PC-9 (cell line): ENCODE data around the gene NAP1L4. TPM values are rescaled to one million over a fixed set of nuclear protein-coding genes. Genes with fewer than 3 reads are reported as not detected.

Experiments
- BruUV-seq: library from RNA; stranded (reverse); fragments of 400-500 nt; replicated peaks from 2 replicates; lab custom pipeline; 2021; lab: Mats Ljungman, UMichigan
- CTCF ChIA-PET: fragments of 300-600 bp; sonication (Branson Sonifier 250); formaldehyde crosslinking; loops from one replicate; lab custom pipeline; 2022; ENCODE audit warnings: antibody characterized with exemption; lab: Charles Lee
- POLR2A ChIA-PET: fragments of 300-600 bp; sonication (Branson Sonifier 250); formaldehyde crosslinking; loops from one replicate; lab custom pipeline; 2022; ENCODE audit warnings: antibody characterized with exemption; ENCODE audit not compliant: unreplicated experiment; lab: Charles Lee
- DNase-seq, 2 experiments: peaks; one replicate each; pipeline versions ENCODE4 v3.0.0 to v3.0.0-alpha.2; 2015 to 2022; ENCODE audit warnings: mixed read lengths in 1 of 2
- H2AFZ ChIP-seq: fragments of 200-600 bp; sonication (generic); 2 replicates; pipeline ENCODE4 v1.8.1; 2017; ENCODE audit warnings: antibody characterized with exemption
- H3F3A ChIP-seq: fragments of 200-600 bp; sonication (generic); 2 replicates; pipeline ENCODE4 v1.8.1; 2017; ENCODE audit warnings: antibody characterized with exemption, mild to moderate bottlenecking, low read depth; ENCODE audit not compliant: insufficient read depth
- H3K27ac ChIP-seq: fragments of 200-600 bp; sonication (generic); 2 replicates; pipeline ENCODE4 v1.6.1; 2016; ENCODE audit warnings: mixed run types
- H3K27me3 ChIP-seq: fragments of 200-600 bp; sonication (generic); 2 replicates; pipeline ENCODE4 v1.6.1; 2016; ENCODE audit warnings: low read depth, mixed run types; ENCODE audit not compliant: insufficient read depth
- H3K36me3 ChIP-seq: fragments of 200-600 bp; sonication (generic); 2 replicates; pipeline ENCODE4 v1.6.1; 2016; ENCODE audit warnings: low read depth, mixed run types
- H3K4me1 ChIP-seq: fragments of 200-600 bp; sonication (generic); replicated peaks from 2 replicates; pipeline ENCODE4 v1.6.1; 2016; ENCODE audit warnings: mixed run types; ENCODE audit not compliant: insufficient read depth
- H3K4me2 ChIP-seq: fragments of 200-600 bp; sonication (generic); 2 replicates; pipeline ENCODE4 v1.6.1; 2017; ENCODE audit warnings: mixed run types
- H3K4me3 ChIP-seq: fragments of 200-600 bp; sonication (generic); 2 replicates; pipeline ENCODE4 v1.6.1; 2016; ENCODE audit warnings: mixed run types
- H3K79me2 ChIP-seq: fragments of 200-600 bp; sonication (generic); 2 replicates; pipeline ENCODE4 v1.6.1; 2017; ENCODE audit warnings: low read depth, mixed run types
- H3K9me2 ChIP-seq: fragments of 200-600 bp; sonication (generic); 2 replicates; pipeline ENCODE4 v1.8.1; 2017; ENCODE audit warnings: mild to moderate bottlenecking; ENCODE audit not compliant: insufficient read depth
- H3K9me3 ChIP-seq: fragments of 200-600 bp; sonication (generic); 2 replicates; pipeline ENCODE4 v1.8.1; 2016; ENCODE audit warnings: low read depth; ENCODE audit not compliant: insufficient read depth
- H4K20me1 ChIP-seq: fragments of 200-600 bp; sonication (generic); 2 replicates; pipeline ENCODE4 v1.8.1; 2017; ENCODE audit not compliant: insufficient read depth
- CTCF ChIP-seq: fragments of 200-600 bp; sonication (generic); conservative IDR thresholded peaks from 2 replicates; pipeline ENCODE4 v1.6.1; 2017; ENCODE audit warnings: mixed run types, antibody characterized with exemption, mild to moderate bottlenecking, moderate library complexity
- EZH2 ChIP-seq: fragments of 200-600 bp; sonication (generic); IDR thresholded peaks from 2 replicates; pipeline ENCODE4 v1.8.0; 2017; ENCODE audit warnings: antibody characterized with exemption, low read depth
- intact Hi-C: fragments of 100-400 bp; cut with micrococcal nuclease; formaldehyde crosslinking; loops from one replicate; pipeline ENCODE4 v1.10.0; 2022; ENCODE audit not compliant: unreplicated experiment
- total RNA-seq: library from RNA; stranded (reverse); gene quantifications from 2 replicates; pipeline ENCODE4 v1.2.3, GENCODE V29; 2021

NAP1L4 gene
- total RNA-seq, 1 experiment from 2014 or later = 86.7 TPM

DNA sequence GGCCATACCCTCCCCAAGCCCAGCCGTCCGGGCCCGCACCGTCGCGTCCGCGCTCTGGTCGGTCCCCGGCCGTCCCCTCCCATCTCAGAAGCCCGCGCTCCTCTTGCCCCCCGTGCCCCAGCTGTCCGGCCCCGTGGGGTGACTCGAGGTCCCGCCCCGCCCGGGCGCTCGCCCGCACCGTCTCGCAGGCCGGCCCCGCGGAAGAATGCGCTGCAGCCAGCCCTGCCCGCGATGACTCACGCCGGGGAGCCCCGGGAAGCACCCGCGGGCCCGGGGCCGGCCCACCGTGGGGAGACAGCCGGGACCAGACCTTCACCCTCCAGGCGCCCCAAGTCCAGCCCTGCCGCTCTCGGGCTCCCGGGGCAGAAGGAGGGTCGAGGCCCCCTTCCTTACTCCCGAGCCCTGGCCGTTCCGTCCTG, 62.6 kb downstream of the NAP1L4 start:
- Histone ChIP-seq H4K20me1 (peaks cover 5% of the 10 kb centered on the region; the same call in 1 of the 2 replicates), H3K79me2 (peaks cover 28% of the 10 kb centered on the region), H3K9me3 (no peaks in the 10 kb centered on the region), H3K27me3 (no peaks in the 10 kb centered on the region), H3F3A (peaks cover 19% of the 10 kb centered on the region), H3K27ac (peak overlapping the region; percentile 99), H3K4me3 (peak overlapping the region; percentile 57), H3K9me2 (no peaks in the 10 kb centered on the region), H3K4me1 (peaks cover 47% of the 10 kb centered on the region), H3K4me2 (peak overlapping the region; percentile 84), H2AFZ (no peak overlapping the region), H3K36me3 (no peaks in the 10 kb centered on the region)
- no TSS peak for BruUV-seq
- POLR2A ChIA-PET = interaction anchor here (0.5 to 0.6 kb wide), 6 partner anchors 11 to 680 kb away, joined by 3 to 6 read pairs (median 4); no protein-coding TSS in a partner anchor
- intact Hi-C loops = loop anchor here (2.0 kb wide), 1 partner anchor 17 kb away; no protein-coding TSS in a partner anchor
- TF ChIP-seq CTCF (no peak), EZH2 (no peak)
- CTCF ChIA-PET = interaction anchor here (0.6 to 1.2 kb wide), 6 partner anchors 26 to 397 kb away, joined by 3 to 11 read pairs (median 4); a partner anchor contains a TSS
- DNase-seq = peak; percentile 61 to 83

GRCh38 chr11:2928605-2929530, 63.3 kb downstream of the NAP1L4 start, which contains the start of gene PHLDA2:
PHLDA2 (minus strand) TSS chr11:2929420; CDS start chr11:2929364, 56 bp downstream.
- Histone ChIP-seq H2AFZ (no peak within 1 kb of the TSS), H4K20me1 (peaks cover 5% of the 10 kb centered on the region; the same call in 1 of the 2 replicates), H3F3A (peaks cover 17% of the 10 kb centered on the region), H3K4me2 (peak within 1 kb of the TSS; percentile 84), H3K27ac (peak within 1 kb of the TSS; percentile 99), H3K4me1 (peaks cover 48% of the 10 kb centered on the region), H3K79me2 (peaks cover 28% of the 10 kb centered on the region), H3K36me3 (no peaks in the 10 kb centered on the region), H3K9me3 (no peaks in the 10 kb centered on the region), H3K9me2 (no peaks in the 10 kb centered on the region), H3K4me3 (peak within 1 kb of the TSS; percentile 81), H3K27me3 (no peaks in the 10 kb centered on the region)
- DNase-seq = no peak
- TSS peak; percentile 71 for BruUV-seq
- ChIA-PET CTCF (interaction anchor here (0.6 to 1.0 kb wide), 4 partner anchors 26 to 109 kb away, joined by 3 to 6 read pairs (median 4); a partner anchor contains a TSS), POLR2A (interaction anchor here (0.5 to 0.6 kb wide), 7 partner anchors 12 to 681 kb away, joined by 3 to 6 read pairs (median 4); no protein-coding TSS in a partner anchor)
- TF ChIP-seq CTCF = no peak
- no peak for TF ChIP-seq EZH2
- intact Hi-C loops = loop anchor here (2.0 kb wide), 1 partner anchor 16 kb away; no protein-coding TSS in a partner anchor

DNA sequence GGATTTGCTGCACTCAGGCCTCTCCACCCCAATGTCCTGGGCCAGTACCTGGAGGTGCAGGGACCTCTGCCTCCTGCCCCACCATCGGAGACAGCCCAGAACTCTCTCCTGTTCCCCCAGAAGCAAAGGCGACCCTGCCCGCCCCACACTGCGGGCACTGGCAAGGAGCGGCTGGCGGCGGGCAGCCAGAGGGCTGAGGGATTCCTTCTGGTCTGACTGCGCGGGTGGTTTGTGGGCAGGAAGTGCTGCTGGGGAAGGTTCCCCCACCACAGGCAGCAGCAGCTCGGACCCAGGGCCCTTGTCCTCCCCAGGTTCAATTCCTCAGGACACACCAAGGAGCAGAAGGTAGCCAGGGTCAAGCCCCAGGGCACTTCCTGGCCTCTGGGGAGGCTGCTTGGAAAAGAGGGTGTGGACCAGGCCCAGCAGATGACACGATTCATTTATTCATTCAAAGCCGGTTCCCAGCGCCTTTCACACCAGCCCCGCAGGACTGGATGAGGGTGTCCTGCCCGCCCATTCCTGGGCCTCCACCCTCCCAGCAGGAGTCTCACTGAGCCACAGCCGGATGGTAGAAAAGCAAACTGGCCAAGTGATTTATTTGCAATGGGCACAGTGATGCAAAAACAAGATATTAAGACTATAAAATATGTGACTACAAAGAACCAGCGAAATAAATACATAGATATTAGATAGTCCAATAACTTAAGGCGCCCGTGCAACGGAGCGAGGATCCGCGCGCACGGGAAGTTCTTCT, 64.1 kb downstream of the NAP1L4 start:
- POLR2A ChIA-PET = interaction anchor here (0.6 to 1.0 kb wide), 2 partner anchors 34 to 538 kb away, joined by 5 to 8 read pairs; no protein-coding TSS in a partner anchor
- peak overlapping the region; percentile 99 for H3K27ac ChIP-seq
- H3K9me2 ChIP-seq = no peaks in the 10 kb centered on the region
- peaks cover 28% of the 10 kb centered on the region for H3K79me2 ChIP-seq
- peak; percentile 56 to 57 for DNase-seq
- peak overlapping the region; percentile 81 for H3K4me3 ChIP-seq
- CTCF ChIA-PET = no interaction called here
- no TSS peak for BruUV-seq
- peaks cover 11% of the 10 kb centered on the region for H3F3A ChIP-seq
- TF ChIP-seq EZH2 = no peak
- no peak for TF ChIP-seq CTCF
- peaks cover 5% of the 10 kb centered on the region; the same call in 1 of the 2 replicates for H4K20me1 ChIP-seq
- no peaks in the 10 kb centered on the region for H3K27me3 ChIP-seq
- no peak overlapping the region for H2AFZ ChIP-seq
- H3K9me3 ChIP-seq = no peaks in the 10 kb centered on the region
- peak overlapping the region; percentile 83 for H3K4me2 ChIP-seq
- peaks cover 44% of the 10 kb centered on the region for H3K4me1 ChIP-seq
- intact Hi-C loops = loop anchor here (2.0 kb wide), 1 partner anchor 15 kb away; no protein-coding TSS in a partner anchor
- no peaks in the 10 kb centered on the region for H3K36me3 ChIP-seq
